AG04450 (cell line): ENCODE results near the gene PNO1. TPM values are rescaled to one million over a fixed set of nuclear protein-coding genes. Genes with fewer than 3 reads are reported as not detected.

ENCODE experiments used
- CTCF ChIA-PET: fragments of 300-600, 350-600 bp; formaldehyde crosslinking; extraction: SDS; loops from one replicate; lab custom pipeline; 2022; ENCODE audit warnings: antibody characterized with exemption, inconsistent platforms; lab: Charles Lee
- POLR2A ChIA-PET: fragments of 350-600 bp; formaldehyde crosslinking; extraction: SDS; loops from one replicate; lab custom pipeline; 2021; ENCODE audit warnings: antibody characterized with exemption, inconsistent platforms; lab: Yijun Ruan, JAX
- DNase-seq: peaks from one replicate; pipeline ENCODE4 v3.0.0-alpha.2; 2011; ENCODE audit warnings: low read depth, low spot score
- H3K27ac ChIP-seq: one replicate; pipeline ENCODE4 v1.5.1; 2012; ENCODE audit warnings: low read depth, low read length, control low read depth
- H3K27me3 ChIP-seq: one replicate; pipeline ENCODE4 v1.6.0; 2012; ENCODE audit warnings: low read length; ENCODE audit not compliant: control insufficient read depth, insufficient read depth
- H3K4me3 ChIP-seq: 2 replicates; pipeline ENCODE4 v1.5.1; 2011; ENCODE audit warnings: mild to moderate bottlenecking, low read depth, low read length, control low read depth
- H3K9me3 ChIP-seq: 2 replicates; pipeline ENCODE4 v1.5.1; 2012; ENCODE audit warnings: low read length; ENCODE audit not compliant: control insufficient read depth, insufficient read depth
- polyA plus RNA-seq: library from polyadenylated mRNA; depleted of rRNA; stranded (reverse); fragments of >200 nt; gene quantifications from 2 replicates; pipeline ENCODE4 v1.2.3, GENCODE V29; 2011
- TF ChIP-seq, protein P1 (sequence below): IDR thresholded peaks from 2 replicates; pipeline ENCODE4 v1.5.1; 2011; ENCODE audit warnings: low read depth, low read length, control low read depth, inconsistent platforms

PNO1 gene
- polyA plus RNA-seq, 1 experiment: 14.2 TPM

DNA sequence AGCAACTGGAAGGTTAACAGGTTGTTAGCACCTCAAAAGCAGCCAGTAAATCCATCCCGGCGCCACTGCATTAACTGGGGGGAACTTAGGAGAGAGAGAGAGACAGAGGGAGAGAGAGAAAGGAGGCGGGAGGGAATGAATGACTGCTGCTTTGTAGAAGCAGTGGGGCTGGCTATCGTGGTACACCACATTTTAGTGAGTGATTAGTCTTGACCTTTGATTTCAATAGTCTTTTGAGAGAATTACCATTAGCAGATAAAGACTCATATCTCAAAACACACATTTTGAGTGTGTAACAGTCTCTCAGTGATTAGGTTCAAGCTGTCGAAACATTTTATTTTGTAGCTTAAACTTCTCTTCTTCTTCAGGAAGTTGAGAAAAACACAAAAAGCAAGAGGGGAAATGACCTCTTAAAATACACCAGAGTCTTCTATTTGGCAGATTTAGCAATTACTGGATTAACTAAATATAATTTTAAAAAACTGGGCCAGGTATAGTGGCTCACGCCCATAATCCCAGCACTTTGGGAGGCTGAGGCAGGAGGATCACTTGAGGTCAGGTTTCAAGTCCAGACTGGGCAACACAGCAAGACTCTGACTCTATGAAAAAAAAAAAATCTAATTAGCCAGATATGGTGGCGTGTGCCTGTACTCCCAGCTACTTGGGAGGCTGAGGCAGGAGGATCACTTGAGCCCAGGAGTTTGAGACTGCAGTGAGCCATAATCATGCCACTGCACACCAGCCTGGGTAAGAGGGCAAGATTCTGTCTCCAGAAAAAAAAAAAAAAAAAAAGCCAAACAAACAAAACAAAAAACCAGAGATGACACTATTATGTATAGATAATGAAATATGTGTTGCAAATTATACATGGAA, 22.0 kb upstream of the PNO1 start:
- Histone ChIP-seq H3K9me3 (no peaks in the 10 kb centered on the region), H3K27ac (no peak overlapping the region), H3K27me3 (no peaks in the 10 kb centered on the region), H3K4me3 (no peak overlapping the region)
- TF ChIP-seq, protein P1, sequence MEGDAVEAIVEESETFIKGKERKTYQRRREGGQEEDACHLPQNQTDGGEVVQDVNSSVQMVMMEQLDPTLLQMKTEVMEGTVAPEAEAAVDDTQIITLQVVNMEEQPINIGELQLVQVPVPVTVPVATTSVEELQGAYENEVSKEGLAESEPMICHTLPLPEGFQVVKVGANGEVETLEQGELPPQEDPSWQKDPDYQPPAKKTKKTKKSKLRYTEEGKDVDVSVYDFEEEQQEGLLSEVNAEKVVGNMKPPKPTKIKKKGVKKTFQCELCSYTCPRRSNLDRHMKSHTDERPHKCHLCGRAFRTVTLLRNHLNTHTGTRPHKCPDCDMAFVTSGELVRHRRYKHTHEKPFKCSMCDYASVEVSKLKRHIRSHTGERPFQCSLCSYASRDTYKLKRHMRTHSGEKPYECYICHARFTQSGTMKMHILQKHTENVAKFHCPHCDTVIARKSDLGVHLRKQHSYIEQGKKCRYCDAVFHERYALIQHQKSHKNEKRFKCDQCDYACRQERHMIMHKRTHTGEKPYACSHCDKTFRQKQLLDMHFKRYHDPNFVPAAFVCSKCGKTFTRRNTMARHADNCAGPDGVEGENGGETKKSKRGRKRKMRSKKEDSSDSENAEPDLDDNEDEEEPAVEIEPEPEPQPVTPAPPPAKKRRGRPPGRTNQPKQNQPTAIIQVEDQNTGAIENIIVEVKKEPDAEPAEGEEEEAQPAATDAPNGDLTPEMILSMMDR: no peak
- ChIA-PET POLR2A (no interaction called here), CTCF (interaction anchor here (1.2 to 1.7 kb wide), 3 partner anchors 14 to 156 kb away, joined by 3 to 8 read pairs (median 4); no protein-coding TSS in a partner anchor)
- DNase-seq: no peak

DNA sequence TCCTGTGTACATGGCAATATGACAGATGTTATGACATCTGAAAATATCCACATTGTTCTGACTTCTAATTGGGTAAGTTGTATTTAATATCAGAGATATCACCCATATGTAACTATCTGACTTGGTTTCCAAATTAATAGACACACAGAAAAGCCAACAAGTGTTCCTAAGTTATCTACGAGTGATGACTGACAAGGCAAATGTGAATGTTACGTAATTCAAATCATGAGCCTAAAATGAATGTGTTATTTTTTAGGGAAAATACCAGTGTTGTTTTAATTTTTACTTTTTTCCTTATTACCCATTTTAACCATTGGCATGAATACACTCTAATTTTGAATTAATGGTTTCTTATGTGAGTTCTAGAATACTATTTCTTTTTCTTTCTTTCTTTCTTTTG, 15.8 kb upstream of the PNO1 start:
- ChIA-PET POLR2A (no interaction called here), CTCF (no interaction called here)
- Histone ChIP-seq H3K27ac (no peak overlapping the region), H3K4me3 (no peak overlapping the region), H3K27me3 (no peaks in the 10 kb centered on the region), H3K9me3 (no peaks in the 10 kb centered on the region)
- TF ChIP-seq, protein P1: no peak
- no peak for DNase-seq

DNA sequence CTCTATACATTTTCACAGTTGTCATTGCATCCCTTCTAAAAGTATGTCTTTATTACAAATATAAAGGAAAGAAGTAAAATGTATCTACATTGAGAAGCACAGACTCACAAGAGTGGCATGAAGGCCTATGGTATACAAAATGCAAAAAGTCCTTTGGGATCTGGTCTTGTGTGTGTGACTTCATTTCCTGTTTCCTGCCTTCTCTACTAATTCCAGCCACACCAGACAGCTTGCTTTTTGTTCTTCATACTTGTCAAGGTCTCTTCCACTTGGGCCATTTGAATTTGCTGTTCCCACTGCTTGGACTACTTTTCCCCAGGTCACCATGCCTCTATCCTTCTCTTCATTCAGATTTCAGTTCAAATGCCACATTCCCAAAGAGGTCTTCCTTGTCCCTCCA, 6.7 kb upstream of the PNO1 start:
- no peaks in the 10 kb centered on the region for H3K9me3 ChIP-seq
- no peak for DNase-seq
- ChIA-PET POLR2A (no interaction called here), CTCF (interaction anchor here (1.7 kb wide), 1 partner anchor 131 kb away, joined by 4 read pairs; no protein-coding TSS in a partner anchor)
- H3K27me3 ChIP-seq: no peaks in the 10 kb centered on the region
- H3K27ac ChIP-seq: no peak overlapping the region
- TF ChIP-seq, protein P1: no peak
- H3K4me3 ChIP-seq: no peak overlapping the region

DNA sequence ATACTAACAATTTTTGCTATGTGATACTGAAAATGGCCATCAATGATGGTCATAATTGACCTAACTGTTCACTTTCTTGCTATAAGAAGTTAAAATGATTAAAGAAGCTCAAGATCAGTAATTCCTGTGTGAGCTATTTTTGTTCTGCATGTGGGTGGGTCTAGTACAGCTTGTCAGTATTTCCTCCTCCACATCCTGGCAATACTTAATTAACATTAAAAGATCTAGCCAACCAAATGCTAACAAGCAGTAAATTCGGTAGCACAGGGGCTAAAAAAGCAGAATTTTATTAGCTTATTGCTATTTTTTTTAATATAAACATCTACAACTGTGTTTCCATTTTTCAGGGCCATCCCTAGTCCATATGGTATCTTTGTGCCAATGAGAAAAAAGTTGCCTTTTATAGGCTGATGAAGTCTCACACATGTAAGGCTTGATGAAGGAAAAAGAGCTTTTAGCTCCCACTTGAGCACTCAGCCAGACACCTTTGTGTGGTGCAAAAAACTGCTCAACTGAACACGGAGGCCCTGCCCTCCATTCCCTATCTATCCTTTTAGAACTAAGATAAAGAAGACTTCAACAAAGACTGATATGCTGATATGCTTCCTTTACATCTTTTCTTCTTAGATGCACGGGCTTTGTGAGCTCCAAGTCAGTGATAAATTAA, 4.9 kb upstream of the PNO1 start:
- ChIA-PET CTCF (interaction anchor here (0.6 to 1.3 kb wide), 7 partner anchors 9 to 134 kb away, joined by 3 to 7 read pairs (median 4); no protein-coding TSS in a partner anchor), POLR2A (interaction anchor here (0.9 kb wide), 1 partner anchor 12 kb away, joined by 3 read pairs; no protein-coding TSS in a partner anchor)
- H3K4me3 ChIP-seq: no peak overlapping the region
- no peaks in the 10 kb centered on the region for H3K9me3 ChIP-seq
- H3K27ac ChIP-seq: no peak overlapping the region
- DNase-seq: no peak
- TF ChIP-seq, protein P1: no peak
- H3K27me3 ChIP-seq: no peaks in the 10 kb centered on the region
